Cardiac fibroblast (primary cell): ENCODE data around the gene GFRA1.

Experiments
- DNase-seq, 2 donors: peaks; one replicate each; pipeline versions ENCODE4 v3.0.0 to v3.0.0-alpha.2; 2010; ENCODE audit warnings: low read depth in 2 of 2
- H3K4me3 ChIP-seq, 2 donors: replicated peaks in 1 of 2; 1 replicate in 1 of 2; 2 replicates in 1 of 2; pipeline ENCODE4 v1.5.1; 2011; ENCODE audit warnings: low read depth in 2 of 2, low read length in 2 of 2, mild to moderate bottlenecking in 2 of 2, moderate library complexity in 1 of 2
- TF ChIP-seq, protein P1 (sequence below): IDR thresholded peaks from one replicate; pipeline ENCODE4 v1.5.1; 2011; ENCODE audit warnings: low read depth, mild to moderate bottlenecking, low read length, inconsistent platforms

GFRA1 gene

DNA sequence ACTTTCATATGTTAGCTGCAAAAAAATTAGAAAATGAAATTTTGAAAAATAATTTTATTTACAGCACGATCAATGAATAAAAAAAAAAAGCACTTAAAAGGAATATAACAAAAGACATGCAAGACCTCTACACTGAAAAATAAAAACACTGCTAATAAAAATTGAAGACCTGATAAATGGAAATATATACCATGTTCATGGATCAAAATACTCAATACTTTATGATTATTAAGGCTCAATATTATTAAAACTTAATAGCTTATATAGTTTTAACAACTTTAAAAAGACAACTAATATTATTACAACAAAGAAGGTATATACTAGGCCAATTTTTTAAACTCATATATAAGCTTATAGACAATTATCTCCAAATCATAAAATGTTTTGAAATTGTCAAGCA, 143.0 kb downstream of the GFRA1 start:
- no peak overlapping the region for H3K4me3 ChIP-seq
- TF ChIP-seq, protein P1, sequence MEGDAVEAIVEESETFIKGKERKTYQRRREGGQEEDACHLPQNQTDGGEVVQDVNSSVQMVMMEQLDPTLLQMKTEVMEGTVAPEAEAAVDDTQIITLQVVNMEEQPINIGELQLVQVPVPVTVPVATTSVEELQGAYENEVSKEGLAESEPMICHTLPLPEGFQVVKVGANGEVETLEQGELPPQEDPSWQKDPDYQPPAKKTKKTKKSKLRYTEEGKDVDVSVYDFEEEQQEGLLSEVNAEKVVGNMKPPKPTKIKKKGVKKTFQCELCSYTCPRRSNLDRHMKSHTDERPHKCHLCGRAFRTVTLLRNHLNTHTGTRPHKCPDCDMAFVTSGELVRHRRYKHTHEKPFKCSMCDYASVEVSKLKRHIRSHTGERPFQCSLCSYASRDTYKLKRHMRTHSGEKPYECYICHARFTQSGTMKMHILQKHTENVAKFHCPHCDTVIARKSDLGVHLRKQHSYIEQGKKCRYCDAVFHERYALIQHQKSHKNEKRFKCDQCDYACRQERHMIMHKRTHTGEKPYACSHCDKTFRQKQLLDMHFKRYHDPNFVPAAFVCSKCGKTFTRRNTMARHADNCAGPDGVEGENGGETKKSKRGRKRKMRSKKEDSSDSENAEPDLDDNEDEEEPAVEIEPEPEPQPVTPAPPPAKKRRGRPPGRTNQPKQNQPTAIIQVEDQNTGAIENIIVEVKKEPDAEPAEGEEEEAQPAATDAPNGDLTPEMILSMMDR: no peak

DNA sequence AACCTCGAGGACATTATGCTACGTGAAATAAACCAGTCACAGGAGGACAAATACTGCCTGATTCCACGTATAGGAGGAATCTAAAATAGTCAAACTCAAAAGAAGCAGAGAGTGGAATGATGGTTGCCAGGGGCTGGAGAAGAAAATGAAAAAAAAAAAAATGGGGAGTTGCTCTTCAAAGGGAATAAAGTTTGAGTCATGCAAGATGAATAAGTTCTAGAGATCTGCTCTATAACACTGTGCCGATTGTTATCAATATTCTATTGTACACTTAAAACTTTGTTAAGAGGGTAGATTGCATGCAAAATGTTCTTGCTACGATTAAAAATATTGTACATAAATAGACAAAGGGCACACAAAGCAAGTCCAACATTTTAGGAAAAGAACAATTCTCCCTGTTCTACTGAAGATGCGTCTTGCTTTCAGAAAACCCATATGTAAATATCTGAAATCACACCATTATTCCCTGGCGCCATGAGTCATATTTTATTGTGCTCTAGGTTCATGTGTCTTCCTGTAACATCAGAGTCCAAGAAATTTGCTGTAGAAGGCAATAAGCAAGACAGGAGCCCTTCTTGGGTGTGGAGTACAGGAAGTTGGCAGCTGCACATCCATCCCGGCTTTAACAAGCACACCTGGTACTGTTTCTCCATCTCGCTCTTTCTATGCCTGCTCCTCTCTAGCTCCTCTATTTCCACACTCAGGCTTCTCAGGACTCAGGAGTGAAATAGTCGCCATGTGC, 145.9 kb downstream of the GFRA1 start:
- TF ChIP-seq, protein P1: no peak
- H3K4me3 ChIP-seq: no peak overlapping the region
- DNase-seq: no peak

More for the DNA sequence above, 143.0 kb downstream of the GFRA1 start:
- no peak for DNase-seq

DNA sequence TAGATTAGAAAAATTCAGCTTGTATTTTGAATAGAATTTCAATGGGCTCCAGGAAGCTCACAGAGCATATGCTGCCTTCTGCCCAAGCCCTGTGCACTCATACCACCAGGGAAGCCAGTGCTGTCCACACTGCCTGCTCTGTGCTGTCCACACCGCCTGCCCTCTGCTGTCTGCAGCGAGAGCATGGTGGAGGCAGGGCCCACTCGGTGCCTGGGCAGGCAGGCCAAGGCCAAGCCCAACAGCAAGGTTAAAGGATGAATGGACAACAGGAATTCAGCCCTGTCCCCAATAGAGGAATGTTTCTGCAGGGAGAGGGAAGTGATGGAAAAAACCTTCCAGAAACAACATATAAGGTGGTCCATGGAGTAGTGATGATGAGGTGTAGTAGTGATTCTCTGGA, 146.8 kb downstream of the GFRA1 start:
- no peak overlapping the region for H3K4me3 ChIP-seq
- TF ChIP-seq, protein P1: no peak
- no peak for DNase-seq

DNA sequence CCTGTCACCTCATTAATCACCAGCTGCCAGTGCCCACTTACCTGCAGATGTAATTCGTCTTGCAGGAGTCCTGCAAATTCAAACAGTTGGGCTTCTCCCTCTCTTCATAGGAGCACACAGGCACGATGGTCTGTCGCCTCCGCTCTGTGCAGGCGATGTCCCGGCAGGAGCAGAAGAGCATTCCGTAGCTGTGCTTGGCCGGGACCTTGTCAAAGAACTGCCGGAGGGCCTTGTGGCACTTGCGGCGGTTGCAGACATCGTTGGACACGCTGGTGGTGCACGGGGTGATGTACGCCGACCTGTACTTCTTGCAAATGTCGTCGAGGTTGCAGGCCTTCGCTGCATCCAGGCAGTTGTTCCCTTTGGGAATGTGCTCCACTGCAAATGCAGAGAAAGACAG, 147.8 kb downstream of the GFRA1 start:
- DNase-seq: no peak
- TF ChIP-seq, protein P1: no peak
- H3K4me3 ChIP-seq: no peak overlapping the region

DNA sequence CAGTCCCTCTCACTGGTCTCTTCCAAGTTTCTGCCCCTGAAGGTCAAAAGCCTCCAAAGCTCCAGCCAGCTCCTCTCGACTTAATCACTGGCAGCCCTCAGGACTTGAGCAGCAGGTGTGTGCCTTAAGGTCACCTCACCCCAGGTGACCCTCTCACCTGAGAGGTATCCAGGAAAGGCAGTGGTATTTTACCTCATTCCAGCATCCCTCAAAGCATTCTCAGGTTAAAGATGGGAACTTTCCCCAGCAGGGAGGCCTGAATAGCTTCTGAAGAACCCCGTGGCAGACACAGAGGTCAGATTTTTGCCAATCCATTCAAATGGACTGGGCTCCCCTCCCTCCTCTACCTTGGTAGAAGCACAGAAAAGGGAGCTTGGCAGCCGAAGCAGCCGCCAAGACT, 148.2 kb downstream of the GFRA1 start:
- no peak overlapping the region for H3K4me3 ChIP-seq
- no peak for DNase-seq
- TF ChIP-seq, protein P1: no peak

DNA sequence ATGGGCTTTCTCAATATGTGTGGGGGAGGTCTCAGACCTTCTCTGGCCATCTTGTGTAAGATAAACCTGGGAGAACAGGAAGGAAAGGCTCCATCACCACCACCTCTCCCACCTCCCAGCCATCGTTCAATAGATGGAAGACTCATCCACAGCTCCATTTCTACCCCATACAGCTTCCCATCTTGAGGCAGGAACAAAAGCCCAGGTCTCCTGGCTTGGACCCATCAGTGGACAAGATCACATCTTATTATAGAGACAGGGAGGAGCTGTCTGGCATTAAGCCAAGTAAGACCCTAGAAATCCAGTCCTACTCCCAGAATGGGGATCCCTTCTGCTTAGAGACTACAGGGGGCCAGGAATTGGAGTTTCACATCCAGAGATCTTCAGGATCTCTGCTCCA, 150.3 kb downstream of the GFRA1 start:
- DNase-seq: no peak
- no peak overlapping the region for H3K4me3 ChIP-seq
- TF ChIP-seq, protein P1: no peak
